RWPE1 (cell line): ENCODE results near the gene USP22.

ENCODE experiments used
- CTCF ChIA-PET: fragments of 350-600 bp; sonication (Branson Sonifier 250); formaldehyde crosslinking; extraction: SDS; loops from one replicate; lab custom pipeline; 2021; lab: Yijun Ruan, JAX
- POLR2A ChIA-PET: fragments of 400-600 bp; formaldehyde crosslinking; extraction: SDS; loops from one replicate; lab custom pipeline; 2020; ENCODE audit warnings: antibody characterized with exemption; ENCODE audit not compliant: low non-redundant PET; lab: Yijun Ruan, JAX
- DNase-seq: peaks from one replicate; pipeline ENCODE4 v3.0.0; 2012; ENCODE audit warnings: low spot score
- H3K27ac ChIP-seq: fragments of 450-650 bp; 2 replicates; pipeline ENCODE4 v1.5.1; 2017
- TF ChIP-seq, protein P1 (sequence below): fragments of 450-650 bp; conservative IDR thresholded peaks from 2 replicates; pipeline ENCODE4 v1.5.1; 2017; ENCODE audit warnings: low read depth, mild to moderate bottlenecking

The USP22 gene

DNA sequence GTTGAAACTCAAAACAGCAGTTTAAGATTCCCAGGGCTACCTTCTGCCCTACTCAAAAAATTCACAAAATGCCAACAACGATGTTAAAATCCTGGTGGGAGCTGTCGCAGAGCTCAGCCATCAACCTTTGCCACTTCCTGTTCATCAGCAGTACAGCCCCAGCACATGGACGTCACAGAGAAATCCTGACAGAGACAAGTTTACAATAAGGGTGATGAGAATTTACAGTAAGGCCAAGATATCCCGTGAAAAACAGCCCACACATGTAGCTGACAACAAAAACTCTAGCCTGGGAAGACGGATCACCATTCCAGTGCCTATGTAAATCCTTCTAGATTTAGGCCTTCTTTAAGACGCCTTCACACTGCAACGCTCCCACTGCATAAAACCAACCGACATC, 18.8 kb downstream of the USP22 start:
- no peak for DNase-seq
- ChIA-PET CTCF (no interaction called here), POLR2A (interaction anchor here (0.6 kb wide), 1 partner anchor 14 kb away, joined by 3 read pairs; no protein-coding TSS in a partner anchor)
- TF ChIP-seq, protein P1, sequence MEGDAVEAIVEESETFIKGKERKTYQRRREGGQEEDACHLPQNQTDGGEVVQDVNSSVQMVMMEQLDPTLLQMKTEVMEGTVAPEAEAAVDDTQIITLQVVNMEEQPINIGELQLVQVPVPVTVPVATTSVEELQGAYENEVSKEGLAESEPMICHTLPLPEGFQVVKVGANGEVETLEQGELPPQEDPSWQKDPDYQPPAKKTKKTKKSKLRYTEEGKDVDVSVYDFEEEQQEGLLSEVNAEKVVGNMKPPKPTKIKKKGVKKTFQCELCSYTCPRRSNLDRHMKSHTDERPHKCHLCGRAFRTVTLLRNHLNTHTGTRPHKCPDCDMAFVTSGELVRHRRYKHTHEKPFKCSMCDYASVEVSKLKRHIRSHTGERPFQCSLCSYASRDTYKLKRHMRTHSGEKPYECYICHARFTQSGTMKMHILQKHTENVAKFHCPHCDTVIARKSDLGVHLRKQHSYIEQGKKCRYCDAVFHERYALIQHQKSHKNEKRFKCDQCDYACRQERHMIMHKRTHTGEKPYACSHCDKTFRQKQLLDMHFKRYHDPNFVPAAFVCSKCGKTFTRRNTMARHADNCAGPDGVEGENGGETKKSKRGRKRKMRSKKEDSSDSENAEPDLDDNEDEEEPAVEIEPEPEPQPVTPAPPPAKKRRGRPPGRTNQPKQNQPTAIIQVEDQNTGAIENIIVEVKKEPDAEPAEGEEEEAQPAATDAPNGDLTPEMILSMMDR = no peak
- H3K27ac ChIP-seq = no peak overlapping the region

DNA sequence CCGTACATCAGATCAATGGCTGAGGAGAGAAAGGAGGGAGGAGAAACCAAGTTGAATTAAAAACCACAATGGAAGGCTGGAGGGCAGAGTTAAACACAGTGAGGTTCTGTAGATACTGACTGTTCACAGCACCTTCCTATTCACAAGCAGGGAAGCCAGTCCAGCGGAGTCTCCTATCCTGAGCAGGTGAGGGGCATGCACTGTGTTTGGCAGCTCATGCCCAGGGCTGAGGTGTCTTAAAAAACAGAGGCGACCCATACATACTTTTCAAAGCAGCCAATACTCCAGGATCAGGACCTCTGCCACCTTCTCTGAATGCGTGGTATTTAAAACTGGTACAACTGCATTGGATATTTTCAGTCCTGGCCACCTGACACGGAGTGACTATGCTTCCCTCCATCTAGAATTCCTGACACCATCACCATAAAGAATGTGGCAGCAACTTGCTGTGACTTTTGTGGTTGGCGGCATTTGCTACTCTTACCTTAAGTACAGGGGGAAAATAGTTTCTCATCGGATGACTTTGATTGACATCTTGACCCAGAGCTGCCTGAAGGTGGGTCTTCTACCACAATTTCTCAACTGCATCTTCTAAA, 21.5 kb downstream of the USP22 start:
- no peak overlapping the region for H3K27ac ChIP-seq
- ChIA-PET CTCF (no interaction called here), POLR2A (no interaction called here)
- TF ChIP-seq, protein P1 = no peak
- no peak for DNase-seq

DNA sequence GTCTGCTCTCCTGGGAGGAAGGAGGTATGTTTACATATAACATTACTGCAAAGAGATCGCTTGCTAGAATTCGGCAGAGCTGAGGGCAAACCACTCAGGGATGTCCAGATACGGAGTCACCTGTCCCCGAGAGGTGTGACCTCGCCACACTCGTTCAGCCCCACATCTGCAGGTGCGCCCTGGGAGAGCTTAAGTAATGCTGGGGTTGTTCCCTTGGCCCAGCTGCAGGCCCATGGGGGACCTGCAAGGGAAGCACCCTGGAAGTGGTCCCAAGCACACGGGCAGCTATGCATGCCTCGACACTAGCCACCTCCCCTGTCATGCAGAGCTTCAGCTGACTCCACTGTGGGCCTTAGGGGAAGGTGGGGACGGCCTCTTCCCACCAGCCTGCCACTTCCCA, 22.2 kb downstream of the USP22 start:
- ChIA-PET CTCF (no interaction called here), POLR2A (no interaction called here)
- TF ChIP-seq, protein P1 = no peak
- no peak for DNase-seq
- no peak overlapping the region for H3K27ac ChIP-seq

DNA sequence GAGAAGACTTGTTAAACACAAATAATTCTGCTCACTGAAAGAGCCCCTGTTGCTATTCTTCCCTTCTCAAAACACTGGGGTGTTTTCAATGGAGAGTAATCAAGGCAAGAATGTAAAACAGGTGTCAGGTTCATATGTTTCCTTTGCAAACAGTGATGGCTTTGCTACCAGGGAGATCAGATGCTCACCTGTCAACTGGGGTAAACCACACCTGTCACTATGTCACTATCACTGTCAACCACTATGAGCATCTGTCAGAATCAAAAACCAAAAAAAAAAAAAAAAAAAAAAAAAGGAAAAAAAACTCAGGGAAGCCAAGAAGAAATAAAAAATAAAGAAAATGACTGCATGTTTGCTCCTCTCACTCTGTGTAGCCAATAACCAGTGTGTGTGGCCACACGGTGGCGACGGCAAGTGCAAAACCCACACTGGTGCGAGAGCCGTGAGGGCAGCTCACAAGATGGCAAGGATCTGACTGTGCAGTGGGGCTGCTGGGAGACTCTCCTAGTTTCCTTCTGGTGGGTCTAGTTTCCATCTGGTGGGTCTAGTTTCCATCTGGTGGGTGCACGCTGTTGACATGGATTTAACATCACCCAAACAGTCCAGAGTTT, 22.7 kb downstream of the USP22 start:
- DNase-seq = no peak
- TF ChIP-seq, protein P1 = no peak
- no peak overlapping the region for H3K27ac ChIP-seq
- ChIA-PET POLR2A (no interaction called here), CTCF (no interaction called here)

DNA sequence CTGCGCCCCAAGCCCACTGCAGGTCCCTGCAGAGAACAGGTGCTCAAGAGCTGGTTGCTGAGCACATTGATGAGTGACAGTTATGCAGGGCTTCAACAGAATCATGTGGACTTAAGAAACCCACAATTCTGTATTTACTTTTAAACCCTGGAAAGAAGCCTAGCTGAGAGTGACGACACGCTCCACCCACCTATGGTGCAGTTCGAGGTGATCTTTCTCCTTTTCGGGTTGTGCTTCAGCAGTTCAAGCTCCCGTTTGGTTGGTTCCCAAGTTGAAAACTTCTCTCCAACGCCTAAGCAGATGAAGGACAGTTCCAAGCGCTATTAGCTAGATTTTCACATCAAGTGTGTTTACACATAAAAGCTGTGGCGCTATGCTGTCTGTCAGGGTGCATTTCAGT, 23.9 kb downstream of the USP22 start:
- no peak overlapping the region for H3K27ac ChIP-seq
- DNase-seq = no peak
- TF ChIP-seq, protein P1 = no peak
- CTCF ChIA-PET = no interaction called here
- POLR2A ChIA-PET = no interaction called here

DNA sequence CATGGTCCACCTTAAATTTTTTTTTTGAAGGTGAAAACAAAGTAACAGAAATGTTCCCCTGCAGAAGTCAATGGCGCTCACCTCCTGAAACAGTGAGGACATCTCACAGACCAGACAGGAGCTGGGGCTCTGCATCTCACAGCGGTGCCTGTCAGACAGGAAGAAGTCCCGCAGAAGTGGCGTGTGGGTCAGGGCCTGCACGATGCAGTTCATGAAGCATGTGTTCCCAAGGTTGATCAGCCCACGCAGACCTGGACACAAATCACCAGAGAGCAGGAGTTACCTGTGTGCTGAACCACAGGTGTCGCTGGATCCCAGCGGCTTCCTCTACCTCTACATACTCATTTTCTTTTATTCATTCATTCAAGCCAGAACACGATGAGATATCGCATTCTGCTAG, 24.9 kb downstream of the USP22 start:
- ChIA-PET CTCF (no interaction called here), POLR2A (no interaction called here)
- no peak overlapping the region for H3K27ac ChIP-seq
- TF ChIP-seq, protein P1 = no peak
- DNase-seq = no peak
